ENCODE results near the gene AAMDC.
"Not testable (repeated sequence)": the region's sequence is repeated elsewhere in the genome, so short reads cannot be mapped to it uniquely, and the experiment has no call there.

AAMDC gene

GRCh38 chr11:77868744-77869143 is 47.8 kb downstream of the AAMDC start:
- Histone ChIP-seq H3K9me3 (ENCODE audit: insufficient read depth, low read depth, low read length) (no peaks in the 10 kb centered on the region; the same call in 1 of the 2 replicates), H3K4me3 (ENCODE audit: low read length) (no peak overlapping the region), H3K36me3 (ENCODE audit: insufficient read depth, low read depth, low read length) (peaks cover 12% of the 10 kb centered on the region), H3K4me1 (ENCODE audit: insufficient read depth, low read length) (no peaks in the 10 kb centered on the region), H3K9ac (ENCODE audit: low read depth, low read length) (no peak overlapping the region), H3K27ac (ENCODE audit: low read length) (no peak overlapping the region), H3K27me3 (ENCODE audit: insufficient read depth, low read length) (no peaks in the 10 kb centered on the region)

GRCh38 chr11:77871855-77872254 is 50.9 kb downstream of the AAMDC start:
- no peak overlapping the region for H3K4me3 ChIP-seq (ENCODE audit: low read length)
- H3K4me1 ChIP-seq (ENCODE audit: insufficient read depth, low read length) = peaks cover 6% of the 10 kb centered on the region; the same call in 1 of the 2 replicates
- peaks cover 30% of the 10 kb centered on the region for H3K36me3 ChIP-seq (ENCODE audit: insufficient read depth, low read depth, low read length)
- no peak overlapping the region for H3K9ac ChIP-seq (ENCODE audit: low read depth, low read length)
- H3K27me3 ChIP-seq (ENCODE audit: insufficient read depth, low read length) = no peaks in the 10 kb centered on the region
- H3K27ac ChIP-seq (ENCODE audit: low read length) = no peak overlapping the region
- H3K9me3 ChIP-seq (ENCODE audit: insufficient read depth, low read depth, low read length) = no peaks in the 10 kb centered on the region; the same call in 1 of the 2 replicates

- Histone ChIP-seq H3K4me1 (ENCODE audit: insufficient read depth, low read length) (peaks cover 6% of the 10 kb centered on the region; the same call in 1 of the 2 replicates), H3K4me3 (ENCODE audit: low read length) (no peak overlapping the region), H3K9ac (ENCODE audit: low read depth, low read length) (no peak overlapping the region), H3K9me3 (ENCODE audit: insufficient read depth, low read depth, low read length) (no peaks in the 10 kb centered on the region; the same call in 1 of the 2 replicates), H3K27me3 (ENCODE audit: insufficient read depth, low read length) (no peaks in the 10 kb centered on the region), H3K36me3 (ENCODE audit: insufficient read depth, low read depth, low read length) (peaks cover 40% of the 10 kb centered on the region), H3K27ac (ENCODE audit: low read length) (no peak overlapping the region)
Observed at GRCh38 chr11:77873345-77873744, 52.4 kb downstream of the AAMDC start.

DNA sequence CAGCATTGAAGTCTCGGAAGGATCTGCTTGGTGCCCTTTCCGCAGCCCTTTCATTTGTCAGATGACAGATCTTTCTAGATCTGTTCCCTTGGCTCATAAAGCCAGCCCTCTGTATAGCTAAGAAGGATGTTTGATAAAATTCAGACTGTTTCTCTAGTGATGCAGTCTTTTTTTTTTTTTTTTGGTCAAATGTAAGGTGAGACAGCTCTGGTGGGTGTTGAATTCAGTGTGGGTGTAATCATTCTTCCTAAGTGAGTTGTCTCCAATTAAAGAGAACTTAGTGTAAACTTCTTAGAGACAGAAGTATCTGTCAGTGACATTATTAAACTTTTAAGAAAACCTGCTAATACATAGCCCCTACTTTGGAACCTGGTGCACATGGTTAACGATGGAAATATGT is 53.3 kb downstream of the AAMDC start:
- Histone ChIP-seq H3K27me3 (ENCODE audit: insufficient read depth, low read length) (no peaks in the 10 kb centered on the region), H3K36me3 (ENCODE audit: insufficient read depth, low read depth, low read length) (peaks cover 49% of the 10 kb centered on the region), H3K4me3 (ENCODE audit: low read length) (no peak overlapping the region), H3K27ac (ENCODE audit: low read length) (no peak overlapping the region), H3K4me1 (ENCODE audit: insufficient read depth, low read length) (peaks cover 6% of the 10 kb centered on the region; the same call in 1 of the 2 replicates), H3K9me3 (ENCODE audit: insufficient read depth, low read depth, low read length) (no peaks in the 10 kb centered on the region), H3K9ac (ENCODE audit: low read depth, low read length) (no peak overlapping the region)

DNA sequence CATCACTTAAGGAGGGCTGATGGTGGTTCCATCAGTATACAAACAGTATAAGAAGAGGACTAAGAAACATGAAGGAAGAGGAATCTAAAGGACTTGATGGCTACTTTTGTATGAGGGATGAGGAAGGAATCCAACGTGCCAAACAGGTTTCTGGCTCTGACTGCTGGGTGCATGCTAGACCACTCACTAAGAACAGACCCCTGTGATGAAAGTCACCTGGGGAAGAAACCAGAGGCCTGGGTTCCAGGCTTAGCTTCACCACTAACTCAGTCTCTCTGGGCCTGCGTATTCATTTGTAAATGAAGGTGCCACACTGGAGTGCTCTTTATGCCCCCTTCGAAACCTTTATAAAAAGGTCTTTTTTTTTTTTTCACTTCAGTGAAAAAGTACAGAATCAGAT is 55.1 kb downstream of the AAMDC start:
- H3K4me1 ChIP-seq (ENCODE audit: insufficient read depth, low read length) = peaks cover 6% of the 10 kb centered on the region; the same call in 1 of the 2 replicates
- H3K36me3 ChIP-seq (ENCODE audit: insufficient read depth, low read depth, low read length) = peaks cover 55% of the 10 kb centered on the region
- no peaks in the 10 kb centered on the region for H3K27me3 ChIP-seq (ENCODE audit: insufficient read depth, low read length)
- H3K27ac ChIP-seq (ENCODE audit: low read length) = no peak overlapping the region
- no peak overlapping the region for H3K4me3 ChIP-seq (ENCODE audit: low read length)
- H3K9me3 ChIP-seq (ENCODE audit: insufficient read depth, low read depth, low read length) = no peaks in the 10 kb centered on the region
- no peak overlapping the region for H3K9ac ChIP-seq (ENCODE audit: low read depth, low read length)

- H3K36me3 ChIP-seq (ENCODE audit: insufficient read depth, low read depth, low read length) = peaks cover 65% of the 10 kb centered on the region
Observed at GRCh38 chr11:77878247-77878646, 57.3 kb downstream of the AAMDC start.

GRCh38 chr11:77879218-77879617 is 58.3 kb downstream of the AAMDC start:
- no peak overlapping the region for H3K4me3 ChIP-seq (ENCODE audit: low read length)
- H3K4me1 ChIP-seq (ENCODE audit: insufficient read depth, low read length) = peaks cover 6% of the 10 kb centered on the region; the same call in 1 of the 2 replicates
- H3K27me3 ChIP-seq (ENCODE audit: insufficient read depth, low read length) = no peaks in the 10 kb centered on the region
- no peak overlapping the region for H3K27ac ChIP-seq (ENCODE audit: low read length)
- H3K9me3 ChIP-seq (ENCODE audit: insufficient read depth, low read depth, low read length) = no peaks in the 10 kb centered on the region
- no peak overlapping the region for H3K9ac ChIP-seq (ENCODE audit: low read depth, low read length)
- H3K36me3 ChIP-seq (ENCODE audit: insufficient read depth, low read depth, low read length) = peaks cover 74% of the 10 kb centered on the region

More at GRCh38 chr11:77878247-77878646, 57.3 kb downstream of the AAMDC start:
- H3K9me3 ChIP-seq (ENCODE audit: insufficient read depth, low read depth, low read length); H3K27ac ChIP-seq (ENCODE audit: low read length); H3K27me3 ChIP-seq (ENCODE audit: insufficient read depth, low read length); H3K4me1 ChIP-seq (ENCODE audit: insufficient read depth, low read length); H3K4me3 ChIP-seq (ENCODE audit: low read length); H3K9ac ChIP-seq (ENCODE audit: low read depth, low read length): not testable (repeated sequence)

- Histone ChIP-seq H3K9me3 (ENCODE audit: insufficient read depth, low read depth, low read length) (no peaks in the 10 kb centered on the region), H3K27me3 (ENCODE audit: insufficient read depth, low read length) (no peaks in the 10 kb centered on the region), H3K4me1 (ENCODE audit: insufficient read depth, low read length) (no peaks in the 10 kb centered on the region), H3K4me3 (ENCODE audit: low read length) (no peak overlapping the region), H3K36me3 (ENCODE audit: insufficient read depth, low read depth, low read length) (peaks cover 60% of the 10 kb centered on the region), H3K9ac (ENCODE audit: low read depth, low read length) (no peak overlapping the region), H3K27ac (ENCODE audit: low read length) (no peak overlapping the region)
Observed at GRCh38 chr11:77882396-77882795, 61.5 kb downstream of the AAMDC start.

DNA sequence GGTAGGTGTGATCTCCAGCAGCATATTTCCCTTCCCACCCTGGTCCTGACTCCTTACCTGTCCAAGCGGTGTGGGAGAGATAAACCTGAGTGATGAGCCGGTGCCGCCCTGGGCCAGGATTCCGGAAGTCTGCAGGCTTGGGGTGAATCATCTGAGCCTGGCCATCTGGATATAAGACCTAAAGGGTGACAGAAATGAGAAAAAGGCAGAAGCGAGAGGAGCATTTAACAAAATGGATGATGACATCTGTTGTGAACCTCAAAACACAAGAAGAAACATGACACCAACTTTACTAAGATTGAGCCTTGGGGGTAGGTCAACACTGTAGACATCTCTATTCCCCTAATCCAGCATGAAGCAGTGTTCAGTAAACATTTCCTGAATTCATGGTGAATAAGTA is 62.8 kb downstream of the AAMDC start:
- H3K4me1 ChIP-seq (ENCODE audit: insufficient read depth, low read length) = no peaks in the 10 kb centered on the region
- H3K36me3 ChIP-seq (ENCODE audit: insufficient read depth, low read depth, low read length) = peaks cover 49% of the 10 kb centered on the region
- H3K27ac ChIP-seq (ENCODE audit: low read length) = no peak overlapping the region
- no peaks in the 10 kb centered on the region for H3K27me3 ChIP-seq (ENCODE audit: insufficient read depth, low read length)
- no peaks in the 10 kb centered on the region for H3K9me3 ChIP-seq (ENCODE audit: insufficient read depth, low read depth, low read length)
- no peak overlapping the region for H3K9ac ChIP-seq (ENCODE audit: low read depth, low read length)
- no peak overlapping the region for H3K4me3 ChIP-seq (ENCODE audit: low read length)

DNA sequence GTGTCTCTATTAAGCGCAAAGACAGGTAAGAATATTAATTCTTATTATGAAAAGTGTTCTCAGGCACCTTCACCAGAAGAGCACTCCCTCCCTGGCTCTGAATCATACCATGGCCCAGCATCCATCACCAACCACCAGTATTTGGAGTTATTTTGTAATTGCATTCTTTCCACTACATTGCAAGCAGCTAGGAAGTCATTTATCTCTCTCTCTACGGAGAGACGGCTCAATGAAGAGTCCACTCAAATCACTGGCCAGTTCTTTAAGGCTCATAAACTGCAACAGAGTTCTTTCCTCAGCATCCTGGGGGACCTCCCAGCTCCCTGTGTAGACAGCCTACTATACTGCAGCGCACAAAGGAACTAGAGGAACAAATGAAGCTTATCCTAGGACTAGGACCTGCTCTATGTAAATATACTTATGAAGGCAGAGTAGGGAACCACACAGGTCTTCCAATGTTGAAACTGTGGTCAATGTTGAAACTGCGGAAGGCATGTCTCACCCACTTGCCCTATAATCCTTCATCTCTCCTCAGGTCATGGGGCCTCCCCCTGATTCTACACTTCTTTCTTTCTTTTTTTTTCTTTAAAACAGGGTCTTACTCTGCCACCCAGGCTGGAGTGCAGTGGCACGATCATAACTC is 63.4 kb downstream of the AAMDC start:
- Histone ChIP-seq H3K4me1 (ENCODE audit: insufficient read depth, low read length) (no peaks in the 10 kb centered on the region), H3K27me3 (ENCODE audit: insufficient read depth, low read length) (no peaks in the 10 kb centered on the region), H3K36me3 (ENCODE audit: insufficient read depth, low read depth, low read length) (peaks cover 44% of the 10 kb centered on the region), H3K9ac (ENCODE audit: low read depth, low read length) (no peak overlapping the region), H3K9me3 (ENCODE audit: insufficient read depth, low read depth, low read length) (no peaks in the 10 kb centered on the region), H3K4me3 (ENCODE audit: low read length) (no peak overlapping the region), H3K27ac (ENCODE audit: low read length) (no peak overlapping the region)

DNA sequence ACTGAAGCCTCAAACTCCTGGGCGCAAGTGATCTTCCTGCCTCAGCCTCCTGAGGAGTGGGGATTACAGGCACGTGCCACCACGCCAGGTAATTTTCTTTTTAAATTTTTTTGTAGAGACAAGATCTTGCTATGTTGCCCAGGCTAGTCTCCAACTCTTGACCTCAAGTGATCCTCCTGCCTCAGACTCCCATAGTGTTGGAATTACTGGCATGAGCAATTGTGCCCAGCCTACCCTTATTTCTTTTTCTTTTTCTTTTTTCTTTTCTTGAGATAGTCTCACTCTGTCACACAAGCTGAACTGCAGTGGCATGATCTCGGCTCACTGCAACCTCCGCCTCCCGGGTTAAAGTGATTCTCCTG is 63.9 kb downstream of the AAMDC start:
- no peak overlapping the region for H3K4me3 ChIP-seq (ENCODE audit: low read length)
- no peaks in the 10 kb centered on the region for H3K4me1 ChIP-seq (ENCODE audit: insufficient read depth, low read length)
- no peak overlapping the region for H3K27ac ChIP-seq (ENCODE audit: low read length)

GRCh38 chr11:77886401-77886800 is 65.5 kb downstream of the AAMDC start:
- Histone ChIP-seq H3K4me1 (ENCODE audit: insufficient read depth, low read length) (no peaks in the 10 kb centered on the region), H3K27ac (ENCODE audit: low read length) (no peak overlapping the region), H3K9ac (ENCODE audit: low read depth, low read length) (no peak overlapping the region), H3K36me3 (ENCODE audit: insufficient read depth, low read depth, low read length) (peaks cover 37% of the 10 kb centered on the region), H3K4me3 (ENCODE audit: low read length) (no peak overlapping the region), H3K27me3 (ENCODE audit: insufficient read depth, low read length) (no peaks in the 10 kb centered on the region), H3K9me3 (ENCODE audit: insufficient read depth, low read depth, low read length) (no peaks in the 10 kb centered on the region)

More for the DNA sequence above, 63.9 kb downstream of the AAMDC start:
- no peaks in the 10 kb centered on the region for H3K9me3 ChIP-seq (ENCODE audit: insufficient read depth, low read depth, low read length)
- peaks cover 46% of the 10 kb centered on the region for H3K36me3 ChIP-seq (ENCODE audit: insufficient read depth, low read depth, low read length)
- no peaks in the 10 kb centered on the region for H3K27me3 ChIP-seq (ENCODE audit: insufficient read depth, low read length)
- no peak overlapping the region for H3K9ac ChIP-seq (ENCODE audit: low read depth, low read length)

All from iPS-20b (cell line).